H1 (cell line): Measurements from ENCODE around the gene TBC1D2B. TPM values are rescaled to one million over a fixed set of nuclear protein-coding genes. Genes with fewer than 3 reads are reported as not detected.

Experiments used
- BACH1 ChIP-seq: IDR thresholded peaks from 2 replicates; pipeline ENCODE4 v1.6.1; 2012; ENCODE audit warnings: low read length, improper control_type of control experiment
- CHD2 ChIP-seq: IDR thresholded peaks from 2 replicates; pipeline ENCODE4 v1.6.1; 2012; ENCODE audit warnings: low read length, improper control_type of control experiment
- CHD7 ChIP-seq: fragments of 300-600 bp; sonication (generic); IDR thresholded peaks from 2 replicates; pipeline ENCODE4 v1.7.1; 2012; ENCODE audit warnings: low read length, moderate library complexity, mild to moderate bottlenecking, inconsistent platforms; ENCODE audit not compliant: insufficient replicate concordance
- EP300 ChIP-seq, 2 experiments: IDR thresholded peaks; 1 replicate in 1 of 2; 2 replicates in 1 of 2; pipeline ENCODE4 v1.6.1; 2011 to 2012; ENCODE audit warnings: low read depth in 2 of 2, low read length in 2 of 2, mild to moderate bottlenecking in 2 of 2, borderline replicate concordance in 1 of 2, inconsistent platforms in 1 of 2, moderate library complexity in 1 of 2
- KDM4A ChIP-seq: IDR thresholded peaks from one replicate; pipeline ENCODE4 v1.7.1; 2012; ENCODE audit warnings: low read depth, mild to moderate bottlenecking, moderate library complexity, low read length, inconsistent platforms; ENCODE audit not compliant: severe bottlenecking
- polyA plus RNA-seq, 7 experiments: library from polyadenylated mRNA; depleted of rRNA in 3 of 7; stranded (reverse) in 5 of 7; unstranded in 2 of 7; fragments of >200 nt in 5 of 7; fragments of 200-250 nt in 2 of 7; gene quantifications; 1 replicate in 5 of 7; 2 replicates in 1 of 7; 4 replicates in 1 of 7; pipeline versions ENCODE4 v1.2.1 to v1.2.3, GENCODE V29; 2011 to 2013; ENCODE audit warnings: missing spikeins in 2 of 7, mixed read lengths in 2 of 7
- total RNA-seq: library from RNA; stranded (reverse); fragmentation: NEBNext Ultra II Directional; extraction: Animal tissue kit (Norgen Biotek cat#: 25700); gene quantifications from 2 replicates; pipeline ENCODE4 v1.2.1, GENCODE V29; 2021

The TBC1D2B gene
- total and polyA plus RNA-seq, 2 of the 8 experiments (the other 6 are each of a cell fraction or from before 2014, with no cell fraction given): 11.9 to 19.5 TPM

GRCh38 chr15:78069462-78070029, 8.0 kb downstream of the TBC1D2B start (continued):
- TF ChIP-seq CHD7 (no peak), EP300 (IDR thresholded peaks at IDR 0.05; ENCODE audit: borderline replicate concordance in 1 of 2, low read depth in 2 of 2, low read length in 2 of 2) (no peak), CHD2 (no peak), BACH1 (no peak), KDM4A (no peak)
